HCT116 (cell line): ENCODE data around the gene ALDH5A1. TPM values are rescaled to one million over a fixed set of nuclear protein-coding genes. Genes with fewer than 3 reads are reported as not detected.

Source experiments
- ATAC-seq: fragments of 200-7000 bp; cut with Tn5 transposase; 2 replicates; pipeline ENCODE4 v1.9.1; 2020; ENCODE audit warnings: mild to moderate bottlenecking, moderate library complexity
- BruUV-seq: library from RNA; stranded (reverse); fragments of 400-500 nt; replicated peaks from 2 replicates; lab custom pipeline; 2021; lab: Mats Ljungman, UMichigan
- CTCF ChIA-PET: fragments of 300-600 bp; sonication (Branson Sonifier 250); formaldehyde crosslinking; loops from one replicate; lab custom pipeline; 2021; ENCODE audit warnings: antibody characterized with exemption; lab: Charles Lee
- POLR2A ChIA-PET: fragments of 300-600, 350-600 bp; sonication (Branson Sonifier 250); formaldehyde crosslinking; loops from one replicate; lab custom pipeline; 2021; ENCODE audit warnings: antibody characterized with exemption; lab: Charles Lee
- RAD21 ChIA-PET, 2 experiments: fragments of 300-600 bp; sonication (Branson Sonifier 250); formaldehyde crosslinking; loops; one replicate each; lab custom pipeline; 2023; ENCODE audit warnings: low total read pairs in 2 of 2; ENCODE audit not compliant: uncharacterized antibody in 2 of 2, unreplicated experiment in 2 of 2, low non-redundant PET in 1 of 2; lab: Charles Lee
- DNase-seq: peaks from one replicate; pipeline ENCODE4 v3.0.0-alpha.2; 2010; ENCODE audit warnings: low read depth, low spot score
- H2AFZ ChIP-seq: fragments of 200-600 bp; shearing (Covaris generic), sonication (generic); 2 replicates; pipeline ENCODE4 v1.6.1; 2017; ENCODE audit warnings: low read depth, mixed run types, mixed read lengths, antibody characterized with exemption, low read length; ENCODE audit not compliant: poor library complexity, severe bottlenecking
- H3K27ac ChIP-seq: 2 replicates; pipeline ENCODE4 v1.5.1; 2012; ENCODE audit warnings: low read depth, low read length
- H3K27me3 ChIP-seq: fragments of 200-600 bp; sonication (generic); 2 replicates; pipeline ENCODE4 v1.6.1; 2016; ENCODE audit warnings: mixed run types, low read length, mixed read lengths; ENCODE audit not compliant: insufficient read depth
- H3K36me3 ChIP-seq, 2 experiments: fragments of 200-500 bp in 1 of 2; fragments of 200-600 bp in 1 of 2; sonication (Bioruptor generic) in 1 of 2; sonication (generic) in 1 of 2; 2 replicates each; pipeline versions ENCODE4 v1.5.1 to v1.6.1; 2014 to 2016; ENCODE audit warnings: low read length in 2 of 2, inconsistent platforms in 1 of 2, mixed read lengths in 1 of 2, mixed run types in 1 of 2; ENCODE audit not compliant: insufficient read depth in 2 of 2, control insufficient read depth in 1 of 2
- H3K4me1 ChIP-seq, 2 experiments: fragments of 200-600 bp in 1 of 2; sonication (generic) in 1 of 2; 2 replicates each; pipeline versions ENCODE4 v1.5.1 to v1.6.1; 2012 to 2017; ENCODE audit warnings: low read length in 2 of 2, inconsistent platforms in 1 of 2, mild to moderate bottlenecking in 1 of 2, mixed read lengths in 1 of 2, mixed run types in 1 of 2, moderate library complexity in 1 of 2; ENCODE audit not compliant: insufficient read depth in 2 of 2, control insufficient read depth in 1 of 2
- H3K4me2 ChIP-seq: fragments of 200-600 bp; sonication (generic); 2 replicates; pipeline ENCODE4 v1.6.1; 2017; ENCODE audit warnings: mixed run types, low read length, mixed read lengths
- H3K4me3 ChIP-seq, 2 experiments: fragments of 200-600 bp in 1 of 2; sonication (generic) in 1 of 2; replicated peaks in 1 of 2; 2 replicates each; pipeline ENCODE4 v1.5.1; 2011 to 2016; ENCODE audit warnings: low read length in 2 of 2, control low read depth in 1 of 2, low read depth in 1 of 2, mild to moderate bottlenecking in 1 of 2, mixed read lengths in 1 of 2, mixed run types in 1 of 2
- H3K79me2 ChIP-seq: fragments of 200-600 bp; sonication (generic); 2 replicates; pipeline ENCODE4 v1.6.1; 2017; ENCODE audit warnings: mild to moderate bottlenecking, mixed run types, low read length, moderate library complexity, mixed read lengths; ENCODE audit not compliant: insufficient read depth
- H3K9ac ChIP-seq: fragments of 200-600 bp; sonication (generic); 2 replicates; pipeline ENCODE4 v1.6.1; 2016; ENCODE audit warnings: low read length, mixed read lengths
- H3K9me2 ChIP-seq: fragments of 200-600 bp; sonication (generic), shearing (Covaris generic); 2 replicates; pipeline ENCODE4 v1.6.1; 2017; ENCODE audit warnings: mixed run types, mild to moderate bottlenecking, moderate library complexity; ENCODE audit not compliant: insufficient read depth
- H3K9me3 ChIP-seq, 2 experiments: fragments of 200-500 bp in 1 of 2; fragments of 200-600 bp in 1 of 2; sonication (Bioruptor generic) in 1 of 2; sonication (generic) in 1 of 2; 2 replicates each; pipeline ENCODE4 v1.6.1; 2014 to 2017; ENCODE audit warnings: low read length in 2 of 2, mixed read lengths in 2 of 2, inconsistent platforms in 1 of 2, low read depth in 1 of 2, mild to moderate bottlenecking in 1 of 2, mixed run types in 1 of 2, moderate library complexity in 1 of 2; ENCODE audit not compliant: control insufficient read depth in 1 of 2, insufficient read depth in 1 of 2
- H4K20me1 ChIP-seq: fragments of 200-600 bp; sonication (generic), shearing (Covaris generic); 2 replicates; pipeline ENCODE4 v1.6.1; 2017; ENCODE audit warnings: mixed run types, mild to moderate bottlenecking, moderate library complexity; ENCODE audit not compliant: insufficient read depth
- CBX3 ChIP-seq: IDR thresholded peaks from 2 replicates; pipeline ENCODE4 v1.6.1; 2012; ENCODE audit warnings: low read depth
- CEBPB ChIP-seq: IDR thresholded peaks from 2 replicates; pipeline ENCODE4 v1.6.1; 2012; ENCODE audit warnings: low read depth
- EGR1 ChIP-seq: IDR thresholded peaks from 2 replicates; pipeline ENCODE4 v1.6.1; 2012; ENCODE audit warnings: low read depth
- EZH2 ChIP-seq: fragments of 200-600 bp; sonication (generic); IDR thresholded peaks from 2 replicates; pipeline ENCODE4 v1.6.1; 2017; ENCODE audit warnings: antibody characterized with exemption, mixed run types
- FOSL1 ChIP-seq: IDR thresholded peaks from 2 replicates; pipeline ENCODE4 v1.6.1; 2012; ENCODE audit warnings: low read depth
- POLR2AphosphoS5 ChIP-seq: IDR thresholded peaks from 2 replicates; pipeline ENCODE4 v1.6.1; 2011; ENCODE audit warnings: mild to moderate bottlenecking, low read depth, low read length, moderate library complexity
- RAD21 ChIP-seq: IDR thresholded peaks from 2 replicates; pipeline ENCODE4 v1.6.1; 2012; ENCODE audit warnings: low read depth, mild to moderate bottlenecking
- REST ChIP-seq: IDR thresholded peaks from 2 replicates; pipeline ENCODE4 v1.6.1; 2012; ENCODE audit warnings: low read depth
- SRF ChIP-seq: IDR thresholded peaks from 2 replicates; pipeline ENCODE4 v1.6.1; 2012; ENCODE audit warnings: low read depth
- TCF7L2 ChIP-seq: IDR thresholded peaks from 2 replicates; pipeline ENCODE4 v1.7.0; 2011; ENCODE audit warnings: borderline replicate concordance, inconsistent platforms; ENCODE audit not compliant: insufficient read depth, insufficient read length; ENCODE audit errors: extremely low read depth
- YY1 ChIP-seq: IDR thresholded peaks from 2 replicates; pipeline ENCODE4 v1.6.1; 2011; ENCODE audit warnings: low read length, low read depth, moderate library complexity, mild to moderate bottlenecking; ENCODE audit not compliant: insufficient replicate concordance; ENCODE audit errors: extremely low read depth
- ZFX ChIP-seq: fragments of 450-650 bp; IDR thresholded peaks from 2 replicates; pipeline ENCODE4 v1.6.1; 2017
- ZNF274 ChIP-seq: fragments of 200-500 bp; sonication (Bioruptor generic); IDR thresholded peaks from 2 replicates; pipeline ENCODE4 v1.6.1; 2014; ENCODE audit warnings: mild to moderate bottlenecking, low read depth, low read length, inconsistent platforms
- intact Hi-C: fragments of 100-400 bp; cut with micrococcal nuclease; formaldehyde crosslinking; loops from 2 replicates; pipeline ENCODE4 v1.10.0; 2022
- total RNA-seq: library from RNA; stranded (reverse); gene quantifications from one replicate; pipeline ENCODE4 v1.2.1, GENCODE V29; 2021; ENCODE audit not compliant: unreplicated experiment

The ALDH5A1 gene
- total RNA-seq, 1 experiment from 2014 or later: 10.0 TPM

DNA sequence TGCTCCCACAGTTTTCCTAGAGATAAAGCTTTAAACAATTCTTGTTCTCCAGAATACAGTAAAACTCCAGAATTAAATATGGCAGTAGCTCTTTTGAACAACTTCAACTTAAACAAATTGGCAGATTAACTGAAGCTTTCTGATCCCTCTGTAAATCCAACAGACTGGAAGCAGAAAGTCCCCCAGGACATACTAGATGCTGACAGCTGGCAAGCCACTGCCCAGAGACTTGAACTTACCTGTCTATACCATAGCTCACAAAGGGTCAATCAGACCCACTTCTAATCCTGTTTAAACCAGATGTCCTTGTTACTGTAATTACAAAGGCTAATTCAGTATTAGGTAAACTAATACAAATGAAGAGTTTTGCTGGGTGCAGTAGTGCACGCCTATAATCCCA lies 17.7 kb upstream of the ALDH5A1 start:
- no peaks in the 10 kb centered on the region for H3K9me3 ChIP-seq
- RAD21 ChIA-PET: no interaction called here
- ATAC-seq (no peak), DNase-seq (no peak)
- H3K4me3 ChIP-seq: no peak overlapping the region
- no peaks in the 10 kb centered on the region for H3K79me2 ChIP-seq
- no peaks in the 10 kb centered on the region for H3K9me2 ChIP-seq
- BruUV-seq: no TSS peak
- intact Hi-C loops: no loop called here
- no peaks in the 10 kb centered on the region for H4K20me1 ChIP-seq
- H3K36me3 ChIP-seq: no peaks in the 10 kb centered on the region
- TF ChIP-seq CBX3: no peak
- TF ChIP-seq FOSL1: no peak
- TF ChIP-seq SRF: no peak
- no peak for TF ChIP-seq CEBPB
- no peak for TF ChIP-seq RAD21
- TF ChIP-seq ZFX: no peak
- no peak for TF ChIP-seq EZH2
- no peak for TF ChIP-seq TCF7L2
- TF ChIP-seq REST: no peak
- no peak for TF ChIP-seq EGR1
- TF ChIP-seq ZNF274: no peak
- TF ChIP-seq YY1: no peak
- no peak for TF ChIP-seq POLR2AphosphoS5
- TF ChIP-seq, all 23 proteins: peak for 0
- ChIA-PET POLR2A (no interaction called here), CTCF (no interaction called here)
- no peak overlapping the region for H2AFZ ChIP-seq
- H3K4me2 ChIP-seq: no peak overlapping the region
- H3K27ac ChIP-seq: no peak overlapping the region
- 0 out of 4 replicates have a peak, but pooled peaks cover 0 to 2% of the 10 kb centered on the region in 2 experiments for H3K4me1 ChIP-seq
- no peak overlapping the region for H3K9ac ChIP-seq
- H3K27me3 ChIP-seq: no peaks in the 10 kb centered on the region
